Activated naive CD4-positive, alpha-beta T cell treated with Interleukin-2 at 50 U/mL for 16 hours (primary cell): ENCODE measurements around the gene MYH15.

Experiments
- DNase-seq: peaks from one replicate; pipeline ENCODE4 v3.0.0-alpha.2; 2020

MYH15 gene

DNA sequence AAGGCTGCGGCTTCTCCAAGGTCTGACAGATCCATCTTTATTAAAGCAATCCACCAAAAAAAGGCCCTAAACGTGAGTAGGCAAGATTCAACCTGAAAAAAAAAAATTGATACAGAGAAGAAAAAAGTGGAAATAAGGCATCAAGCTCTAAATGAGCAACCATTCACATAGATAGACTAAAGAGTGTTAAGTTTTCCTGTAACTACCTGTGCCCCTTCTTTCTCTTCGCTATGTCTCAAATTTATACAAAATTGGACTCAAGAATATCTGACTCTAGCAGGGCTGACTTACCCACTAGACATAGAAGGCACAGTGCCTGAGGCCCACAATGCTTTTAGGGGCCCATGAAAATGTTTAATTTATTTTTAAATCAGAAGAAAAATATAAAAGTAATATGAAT is at the start of gene MYH15:
MYH15 (minus strand) TSS at position 101 of the 400 bp plus-strand sequence; CDS start at position 35, 66 bp downstream.
- no peak for DNase-seq

DNA sequence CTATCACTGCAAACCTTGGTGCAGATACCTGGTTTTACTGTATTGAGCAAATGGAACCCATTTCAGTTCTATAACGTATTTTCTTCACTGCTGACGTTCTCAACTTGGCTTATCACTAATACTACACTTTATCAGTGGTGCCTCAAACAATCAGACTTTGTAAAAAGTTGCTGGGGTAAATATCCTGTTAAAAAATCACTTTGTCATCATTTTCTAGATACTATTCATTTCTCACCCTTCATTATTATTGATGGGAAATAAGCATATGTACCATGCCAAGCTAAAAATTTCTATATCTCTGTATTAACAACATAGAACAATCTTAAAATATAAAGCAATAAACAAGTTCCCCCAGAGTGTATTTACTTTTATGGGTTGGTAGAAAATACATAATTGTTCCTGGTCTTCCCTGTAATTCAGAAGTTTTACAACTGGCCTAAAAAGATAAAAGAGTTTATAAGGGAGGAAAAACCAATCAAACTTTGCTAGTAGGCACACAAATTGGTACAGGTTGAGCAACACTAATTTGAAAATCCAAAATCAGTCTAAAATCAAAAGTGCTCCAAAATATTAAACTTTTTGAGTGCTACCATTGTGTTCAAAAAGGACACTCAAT is 45.7 kb upstream of the MYH15 start:
- no peak for DNase-seq

DNA sequence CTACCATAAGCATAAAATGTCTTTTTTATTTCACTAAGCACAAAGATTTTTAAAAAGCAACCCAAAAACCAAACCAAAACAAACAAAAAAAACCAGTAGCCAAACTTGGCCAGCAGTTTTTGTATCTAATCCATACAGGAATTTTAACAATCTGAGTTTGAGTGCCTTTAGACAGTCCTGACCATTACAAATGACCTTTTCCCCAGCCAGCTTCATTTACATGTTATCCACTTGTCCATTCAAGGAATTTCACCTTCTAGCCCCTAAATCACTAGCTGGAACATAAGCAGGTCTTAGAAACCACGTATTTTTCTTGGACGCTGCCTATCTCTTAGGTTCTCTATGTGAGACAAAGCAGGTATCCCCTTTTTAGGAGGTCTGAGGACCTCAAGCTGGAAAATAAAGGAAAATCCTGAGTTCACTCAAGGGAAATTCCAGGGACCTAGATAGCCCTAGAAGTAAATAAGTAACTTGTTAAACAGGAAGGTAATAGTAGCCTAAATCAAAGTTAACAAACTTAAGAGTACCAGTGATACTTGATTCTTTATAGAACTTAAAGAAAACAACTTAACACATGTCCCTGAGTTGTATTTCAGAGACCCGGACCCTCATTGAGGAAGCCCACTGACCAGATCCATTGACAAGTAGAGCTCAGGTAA is 44.6 kb upstream of the MYH15 start:
- DNase-seq = no peak

DNA sequence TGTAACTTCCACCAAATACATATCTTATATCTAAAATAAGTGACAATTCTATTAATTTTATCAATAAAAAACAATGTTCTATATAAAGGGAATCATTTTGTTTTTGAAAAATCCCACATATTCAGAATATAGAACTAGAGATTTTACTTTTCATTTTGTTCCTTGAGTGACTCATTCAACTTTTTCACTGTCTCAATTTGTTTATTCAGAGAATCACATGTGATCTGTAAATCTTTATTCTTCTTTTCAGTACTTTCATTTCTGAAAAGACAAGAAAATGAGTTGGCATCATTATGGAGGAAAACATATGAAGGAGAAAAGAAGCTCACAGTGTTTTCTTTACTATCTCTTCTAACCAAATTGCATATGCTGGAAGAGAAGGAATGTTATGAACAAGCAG is 43.8 kb upstream of the MYH15 start:
- DNase-seq = no peak

DNA sequence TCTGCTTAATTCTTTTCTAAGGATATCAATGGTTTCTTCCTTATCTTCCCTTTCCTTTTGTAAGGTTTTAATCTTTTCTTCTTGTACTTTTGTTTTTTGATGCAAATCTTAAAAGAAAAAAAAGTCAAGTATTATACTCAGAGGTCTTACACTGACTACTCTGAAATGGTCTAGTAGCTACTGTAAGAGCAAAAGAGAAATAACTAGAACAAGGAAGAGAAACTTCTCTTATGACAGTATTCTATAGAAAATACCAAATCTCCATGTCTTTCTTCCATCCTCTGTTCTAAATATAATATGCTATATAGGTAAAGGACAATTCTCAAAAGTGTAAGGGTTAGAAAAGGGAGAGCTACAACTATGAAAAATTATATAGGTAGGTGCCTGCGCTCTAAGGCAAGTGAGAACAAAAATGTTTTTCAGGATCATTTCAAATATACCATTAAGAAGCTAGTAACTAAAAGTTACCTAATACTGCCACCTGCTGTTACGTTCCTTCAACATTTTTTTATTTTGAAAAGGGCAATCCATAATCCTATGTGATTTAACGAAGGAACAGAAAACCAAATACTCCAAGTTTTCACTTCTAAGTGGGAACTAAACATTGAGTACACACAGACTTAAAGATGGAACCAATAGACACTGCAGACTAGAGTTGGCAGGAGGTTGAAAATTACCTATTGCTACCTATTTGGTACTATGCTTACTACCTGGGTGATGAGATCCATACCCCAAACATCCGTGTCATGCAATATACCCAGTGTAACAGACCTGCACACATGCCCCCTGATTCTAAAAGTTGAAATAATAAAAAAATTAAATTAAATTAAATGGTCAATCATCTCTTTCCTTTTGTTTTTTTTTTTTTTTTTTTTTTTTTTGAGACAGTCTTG is 42.1 kb upstream of the MYH15 start:
- no peak for DNase-seq

DNA sequence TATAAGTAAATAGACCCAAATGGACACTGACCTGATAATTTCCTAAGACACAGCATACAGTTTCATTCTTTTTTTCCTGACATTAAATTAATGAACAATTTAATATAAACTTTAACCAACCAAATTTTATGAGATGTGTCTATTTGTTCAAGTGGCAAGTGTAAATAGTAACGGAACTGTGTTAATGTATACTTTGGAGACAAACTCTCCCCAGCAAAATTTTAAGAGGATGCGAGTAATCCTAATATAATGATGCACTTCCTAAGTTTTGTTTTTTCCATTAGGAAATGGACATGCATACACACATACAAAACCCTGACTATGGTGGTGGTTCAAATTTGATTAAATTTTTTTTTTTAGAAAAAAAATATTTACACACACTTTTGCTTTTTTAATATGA is 38.5 kb upstream of the MYH15 start:
- DNase-seq = no peak

DNA sequence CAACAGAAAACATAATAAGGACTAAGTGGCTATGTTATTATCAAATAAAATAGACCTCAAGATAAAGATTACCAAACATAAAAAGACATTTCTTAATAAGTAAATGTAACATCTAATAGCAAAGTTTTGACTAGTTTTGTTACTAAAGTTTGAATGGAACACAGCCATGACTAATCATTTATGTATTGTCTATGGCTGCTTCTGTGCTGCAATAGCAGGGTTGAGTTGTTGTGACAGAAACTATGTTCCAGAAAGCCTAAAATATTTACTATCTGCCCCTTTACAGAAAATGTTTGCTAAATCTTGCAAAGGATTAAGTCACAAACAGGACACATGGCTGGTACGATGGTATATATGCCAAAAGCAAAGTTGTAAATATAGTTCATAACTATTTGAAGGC is 37.9 kb upstream of the MYH15 start:
- no peak for DNase-seq

DNA sequence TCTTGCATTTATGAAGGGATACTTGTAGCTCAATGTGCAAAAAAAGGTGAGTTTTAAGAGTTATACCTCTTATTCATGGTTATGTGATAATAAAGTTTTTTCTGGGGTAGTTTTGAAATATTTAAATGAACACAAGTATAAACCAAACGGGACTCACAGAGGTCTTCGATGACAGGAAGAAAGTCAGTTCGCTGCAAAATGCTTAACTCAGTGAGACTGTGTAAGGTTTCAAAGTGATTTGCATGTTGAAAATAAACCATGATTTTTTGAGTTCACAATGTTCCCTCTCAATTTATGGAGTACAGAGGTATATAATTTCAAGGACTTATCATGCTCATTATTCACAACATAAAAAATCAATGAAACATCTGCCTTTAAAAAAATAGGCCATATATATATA is 36.3 kb upstream of the MYH15 start:
- DNase-seq = no peak

DNA sequence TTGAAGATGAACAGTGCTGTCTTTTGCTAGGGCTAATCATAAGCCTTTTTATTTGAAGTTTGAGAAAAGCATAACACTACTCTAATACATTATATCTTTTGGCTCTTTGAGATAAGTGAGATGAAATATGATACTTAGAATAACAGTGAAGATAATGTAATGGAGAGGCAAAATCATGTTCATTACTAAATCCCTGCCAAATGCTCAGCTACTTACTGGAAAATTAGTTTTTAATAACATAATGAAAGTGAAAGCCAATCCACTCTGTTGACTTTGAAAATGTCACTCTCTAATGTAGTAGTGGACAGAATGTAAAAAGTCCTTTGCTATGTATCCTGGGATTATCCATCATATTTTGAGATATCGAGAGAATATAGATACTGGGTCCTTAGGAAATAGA is 35.9 kb upstream of the MYH15 start:
- no peak for DNase-seq

DNA sequence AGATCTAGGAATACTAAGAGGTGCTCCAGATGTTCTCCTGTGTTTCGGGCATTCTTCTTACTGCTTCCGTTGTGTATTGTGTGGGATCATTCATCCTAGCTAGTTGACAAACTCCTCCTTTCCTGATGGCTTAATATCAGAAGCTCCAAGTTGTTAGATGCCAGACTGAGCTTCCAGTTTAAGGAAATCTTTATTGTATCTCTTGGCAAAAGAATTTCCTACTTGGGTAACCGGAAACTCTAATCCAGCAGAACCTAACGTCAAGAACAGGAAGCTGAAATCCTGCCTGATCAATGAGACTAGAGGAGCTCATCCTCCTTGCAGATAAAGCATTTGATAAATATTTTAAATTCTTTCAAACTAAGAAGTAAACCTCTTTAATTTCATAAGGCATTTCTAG is 27.7 kb upstream of the MYH15 start:
- DNase-seq = no peak

DNA sequence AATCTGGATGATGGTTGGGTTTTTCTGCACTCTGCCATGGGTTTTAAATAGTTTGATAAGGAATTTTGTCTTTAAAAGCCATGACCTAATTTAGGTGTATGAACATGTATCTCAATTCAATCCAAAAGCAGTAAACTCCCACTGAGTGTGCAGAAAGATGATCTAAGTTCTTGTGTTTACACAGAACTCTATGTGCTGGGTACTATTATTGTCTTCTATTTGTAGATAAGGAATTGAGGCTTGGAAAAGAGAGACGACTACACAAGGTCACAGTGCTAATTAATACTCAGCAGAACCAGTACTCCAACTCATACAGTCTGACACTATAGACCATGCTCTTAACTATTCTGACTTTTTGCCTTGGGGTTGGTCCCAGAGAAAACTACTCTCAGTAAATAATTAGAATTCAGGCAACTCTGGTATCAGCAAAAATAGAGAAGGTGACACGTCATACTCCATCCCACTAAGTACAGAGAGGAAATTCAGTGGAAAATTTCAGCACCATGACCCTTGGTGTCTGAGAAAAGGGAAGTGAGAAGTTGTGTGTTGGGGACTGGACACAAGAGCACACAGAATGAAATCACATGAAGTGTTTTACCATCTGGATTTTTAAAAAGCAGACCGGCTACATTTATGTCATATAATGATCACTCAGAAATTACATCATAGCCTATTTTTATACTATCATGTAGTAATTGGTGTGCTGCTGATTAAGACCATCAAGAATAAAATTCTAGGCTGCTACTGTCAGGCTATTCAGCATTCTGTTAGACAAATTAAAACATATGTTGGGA is 18.3 kb upstream of the MYH15 start:
- DNase-seq = no peak

DNA sequence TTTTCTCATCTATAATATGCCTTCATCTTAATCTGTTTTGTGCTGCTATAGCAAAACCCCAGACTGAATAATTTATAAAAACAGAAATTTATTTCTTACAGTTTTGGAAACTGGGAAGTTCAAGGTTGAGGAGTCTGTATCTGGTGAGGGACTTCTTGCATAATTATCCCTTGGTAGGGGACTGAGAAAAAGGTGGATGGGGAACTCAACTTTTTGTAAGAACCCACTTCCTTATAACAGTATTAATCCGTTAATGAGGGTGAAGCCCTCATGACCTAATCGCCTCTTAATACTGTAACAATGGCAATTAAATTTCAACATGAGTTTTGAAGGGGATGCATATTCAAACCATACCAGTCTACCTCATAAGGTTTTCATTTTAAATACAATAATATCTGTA is 17.4 kb upstream of the MYH15 start:
- DNase-seq = no peak

DNA sequence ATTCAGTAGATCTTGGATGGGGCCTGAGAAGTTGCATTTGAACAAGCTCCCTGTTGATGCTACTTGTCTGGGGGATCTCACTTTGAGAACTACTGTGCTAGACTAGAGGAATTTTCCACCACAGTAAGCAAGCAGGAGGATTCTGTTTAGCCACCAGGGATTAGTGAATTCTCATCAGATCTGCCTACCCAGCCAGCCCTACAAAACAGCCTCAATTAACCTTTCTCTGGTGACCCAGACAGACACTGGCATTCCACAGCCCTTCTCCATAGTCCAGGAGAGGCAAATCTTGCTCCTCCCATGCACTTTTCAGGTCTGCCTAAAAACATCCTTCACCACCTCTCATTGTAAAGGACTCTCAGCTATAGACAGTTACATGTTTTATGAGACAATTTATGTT is 16.7 kb upstream of the MYH15 start:
- DNase-seq = no peak

DNA sequence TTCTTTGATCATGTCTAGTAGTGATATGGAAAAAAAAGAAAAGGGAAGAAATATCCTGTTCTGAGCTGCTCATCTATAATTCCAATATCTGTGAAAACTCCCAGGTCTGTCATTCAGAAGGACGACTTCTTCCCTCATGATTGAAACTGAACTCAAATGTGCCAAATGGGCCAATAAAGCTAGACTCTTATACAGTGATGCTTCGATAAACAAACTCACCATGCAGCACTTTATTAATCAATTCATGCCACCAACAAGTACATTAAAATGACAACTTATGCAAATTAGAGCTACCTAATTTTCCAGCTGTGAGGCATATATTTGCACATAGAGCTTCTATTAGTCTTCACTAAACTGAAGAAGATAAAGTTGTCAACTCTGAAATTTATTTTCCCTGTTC is 15.6 kb upstream of the MYH15 start:
- no peak for DNase-seq

DNA sequence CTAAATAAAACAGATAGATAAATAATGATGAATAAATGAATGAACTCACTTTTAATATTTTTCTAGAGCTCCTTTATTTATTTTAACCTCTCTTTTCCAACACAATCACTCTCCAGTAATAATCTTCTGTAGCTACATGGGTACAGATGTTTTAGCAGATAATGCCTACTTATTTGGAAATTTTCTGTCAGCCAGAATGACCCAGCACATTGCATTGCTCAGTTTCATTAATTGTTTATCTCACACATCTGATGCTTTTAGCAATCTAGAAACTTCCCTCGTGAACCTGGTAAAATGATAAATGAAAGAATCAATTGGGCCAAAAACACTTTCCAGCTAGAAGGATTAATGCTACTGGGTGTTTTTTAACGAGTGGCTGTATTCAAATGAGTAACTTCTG is 14.9 kb upstream of the MYH15 start:
- no peak for DNase-seq

DNA sequence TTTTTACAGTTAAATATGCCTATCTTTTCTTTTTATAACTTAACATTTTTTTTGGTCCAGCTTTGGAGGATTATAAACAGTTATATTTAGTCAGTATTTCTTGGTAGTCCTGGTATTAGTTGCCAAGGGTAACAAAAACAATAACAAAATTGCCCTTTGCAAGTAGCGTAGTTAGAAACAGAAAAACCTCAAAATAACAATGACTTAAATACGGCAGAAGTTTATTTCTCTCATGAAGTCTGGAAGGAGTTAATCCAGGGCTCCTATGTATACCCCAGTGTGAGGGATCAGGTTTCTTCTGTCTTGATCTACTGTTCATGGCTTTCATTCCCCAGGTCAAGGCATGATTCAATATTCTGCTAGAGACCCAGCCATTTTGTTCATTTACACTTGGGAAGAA is 14.1 kb upstream of the MYH15 start:
- no peak for DNase-seq

DNA sequence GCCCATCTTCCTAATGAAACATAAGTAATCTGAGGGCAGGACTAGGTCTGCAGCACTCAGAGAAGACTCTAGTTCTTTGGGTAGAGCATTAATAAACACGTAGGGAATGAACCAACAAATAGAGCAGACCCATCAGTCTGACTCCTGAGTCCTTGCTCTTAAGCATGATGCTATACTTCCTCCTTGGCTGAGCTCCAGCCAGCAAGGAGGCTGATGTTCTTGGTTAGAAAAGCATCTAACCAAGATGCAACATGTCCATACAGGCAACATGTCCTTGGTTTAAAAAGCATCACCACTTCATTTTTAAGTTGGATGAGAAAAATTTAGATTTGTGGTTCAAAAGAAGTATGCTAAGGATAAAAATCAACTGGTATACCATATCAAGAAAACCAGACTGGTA is 8.5 kb upstream of the MYH15 start:
- no peak for DNase-seq

DNA sequence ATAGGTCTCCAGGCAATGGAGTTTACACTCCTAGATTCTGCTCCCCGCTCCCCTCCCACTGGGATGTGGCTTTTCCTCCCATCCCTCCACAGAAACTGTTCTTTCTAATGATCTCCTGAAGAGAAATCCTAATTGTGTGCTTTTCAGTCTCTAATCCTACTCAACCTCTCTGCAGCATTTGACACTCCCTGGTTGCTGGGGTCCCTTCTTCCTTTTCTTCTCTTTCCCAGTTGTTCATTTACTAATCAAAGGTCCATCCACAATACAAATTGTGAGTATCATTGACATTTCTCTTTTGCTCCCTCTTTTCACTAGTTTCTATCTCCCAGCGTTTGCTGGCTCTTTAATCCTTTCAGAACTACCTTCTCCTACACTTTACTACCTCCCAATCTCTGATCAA is 6.5 kb upstream of the MYH15 start:
- no peak for DNase-seq

DNA sequence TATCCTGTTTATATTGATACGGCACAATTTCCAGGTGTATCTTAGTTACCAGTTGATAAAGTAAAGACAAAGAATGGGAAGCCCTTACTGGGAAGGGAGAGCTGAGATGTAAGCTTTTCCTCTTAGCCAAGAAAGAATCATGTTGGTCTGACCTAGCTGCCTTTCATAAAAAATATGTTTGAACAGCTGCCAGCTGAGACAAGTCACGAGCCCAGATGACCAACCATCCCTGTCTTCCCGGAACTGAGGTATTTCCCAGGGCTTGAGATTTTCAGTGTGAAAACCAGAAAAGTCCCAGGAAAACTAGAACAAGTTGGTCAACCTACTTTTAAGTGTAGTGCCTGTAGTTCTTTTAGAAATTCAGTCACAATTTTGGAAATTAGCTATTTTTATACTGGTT is 3.6 kb upstream of the MYH15 start:
- no peak for DNase-seq

DNA sequence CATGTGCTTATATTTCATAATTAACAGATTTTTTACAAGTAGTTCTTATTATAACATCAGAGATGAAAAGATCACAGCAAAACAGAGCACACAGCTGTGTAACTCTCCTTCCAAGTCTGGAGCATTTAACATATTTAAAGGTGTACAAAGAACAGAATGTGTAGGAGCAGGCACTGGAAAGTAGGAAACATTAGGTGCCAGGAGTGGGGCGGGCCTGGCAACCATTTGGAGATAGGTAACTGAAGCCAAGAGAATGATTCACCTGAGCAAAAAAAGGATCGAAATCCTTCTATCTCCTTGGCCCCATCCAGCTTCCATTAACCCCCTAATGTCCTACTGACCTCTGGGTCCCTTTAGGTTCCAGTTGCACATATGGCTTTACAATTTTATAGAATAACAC is 2.3 kb upstream of the MYH15 start:
- DNase-seq = no peak

DNA sequence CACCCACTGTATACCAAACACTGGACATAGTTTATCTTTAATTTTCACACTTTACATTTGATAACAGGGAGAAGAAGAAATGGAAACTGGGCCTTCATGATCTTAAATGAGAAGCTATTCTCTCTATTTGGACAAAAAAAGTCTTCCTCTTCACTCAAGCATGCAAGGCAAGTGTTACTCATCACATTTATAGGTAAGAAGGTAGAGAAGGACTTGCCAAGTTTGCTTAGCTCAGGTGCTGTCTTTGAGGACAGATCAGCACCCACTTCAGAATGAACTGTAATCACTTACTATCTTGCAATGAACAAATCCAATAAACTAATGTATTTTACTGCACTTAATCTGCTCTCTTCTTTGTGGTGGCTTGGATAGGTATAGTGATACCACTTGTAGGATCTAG is 1.1 kb upstream of the MYH15 start:
- DNase-seq = no peak

DNA sequence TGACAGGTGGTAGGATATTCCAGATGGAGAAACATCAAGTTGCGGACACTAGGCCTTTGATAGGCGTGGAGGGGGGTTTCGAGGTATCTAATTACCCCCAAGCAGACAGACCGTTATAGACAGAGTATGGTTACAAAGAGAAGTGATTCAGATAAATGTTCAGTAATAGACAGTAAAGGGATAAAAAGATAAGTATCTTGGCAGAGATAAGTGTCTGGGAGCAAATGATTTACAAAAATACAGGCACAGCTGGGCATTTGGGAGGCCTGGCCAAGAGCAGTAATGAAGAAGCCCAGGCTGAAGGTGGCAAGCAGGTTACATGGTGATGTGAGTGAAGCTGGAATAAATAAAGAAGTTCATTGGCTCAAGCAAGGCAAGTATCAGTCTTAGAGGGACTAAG is 659 bp upstream of the MYH15 start:
- no peak for DNase-seq

DNA sequence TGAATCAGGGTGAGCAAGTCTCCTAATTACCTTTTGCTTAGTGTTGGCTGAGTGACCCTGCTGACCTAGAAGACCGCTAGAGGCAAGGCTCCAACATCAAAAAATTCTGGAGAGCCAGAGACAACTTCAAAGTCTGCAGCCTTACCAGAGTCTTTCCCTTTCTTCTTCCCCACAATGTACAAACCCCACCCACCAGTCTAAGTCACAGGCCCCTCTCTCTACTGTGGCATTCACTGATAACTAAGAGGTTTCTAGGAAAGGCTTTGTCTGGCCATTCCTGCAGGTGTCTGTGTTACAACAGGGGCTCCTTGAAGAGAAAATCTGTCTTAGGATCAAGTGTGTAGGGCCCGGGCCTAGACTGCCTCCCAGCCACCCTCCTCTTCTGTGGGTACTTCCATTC is 525 bp downstream of the MYH15 start:
- DNase-seq = no peak
